ENCODE data around the gene GPAM. TPM values are rescaled to one million over a fixed set of nuclear protein-coding genes. Genes with fewer than 3 reads are reported as not detected.

Gene GPAM
- total and polyA plus RNA-seq, 10 of the 15 experiments (the other 5 are each of a cell fraction or from before 2014, with no cell fraction given), result 3.3 to 9.4 (median 7.4) TPM

DNA sequence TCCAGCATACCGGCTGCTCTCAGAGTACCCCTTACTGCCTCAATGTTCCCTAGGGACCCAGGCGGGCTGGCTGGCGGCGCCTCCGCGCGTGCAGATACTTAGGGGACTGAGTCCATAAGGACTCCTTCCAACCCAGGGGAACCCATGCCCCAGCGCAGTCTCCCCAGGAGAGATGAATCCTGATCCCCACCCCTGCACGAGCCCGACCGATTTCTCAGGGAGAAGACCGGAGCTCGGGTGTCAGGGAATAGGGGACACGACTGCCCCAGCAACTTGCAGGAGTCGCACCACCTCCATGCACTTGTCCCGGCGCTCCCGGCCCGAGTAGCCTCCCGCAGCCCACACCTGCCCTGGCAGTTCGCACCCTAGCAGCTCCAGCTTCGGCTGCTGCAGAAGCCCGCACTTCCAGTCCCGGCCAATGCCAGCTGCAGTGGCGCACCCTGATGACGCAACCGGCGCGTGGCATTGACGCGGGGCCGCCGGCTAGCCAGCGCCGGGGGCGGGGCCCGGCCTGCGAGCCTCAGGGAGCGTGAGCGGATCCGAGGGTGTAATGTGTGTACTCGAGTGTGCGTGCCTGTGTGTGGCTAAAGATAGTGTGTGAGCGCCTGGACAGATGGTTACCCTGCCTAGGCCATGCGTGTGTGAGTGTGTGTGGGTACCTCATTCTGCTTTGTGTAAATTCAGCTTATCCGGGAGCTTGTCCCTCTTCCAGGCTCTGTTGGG lies at the start of gene GPAM (continued):
- TF ChIP-seq ZSCAN29 (IDR thresholded peaks at IDR 0.05), result no peak
- TF ChIP-seq RAD51 (IDR thresholded peaks at IDR 0.05), result no peak
- no peak for TF ChIP-seq CHD1 (IDR thresholded peaks at IDR 0.05; ENCODE audit: low read depth, low read length)
- TF ChIP-seq RUNX3 (IDR thresholded peaks at IDR 0.05; ENCODE audit: low read length), result peak; percentile 28; the same call in 1 of the 2 replicates
- no peak for TF ChIP-seq SMAD1 (IDR thresholded peaks at IDR 0.05; ENCODE audit: low read depth, partially characterized antibody)
- TF ChIP-seq TCF7 (IDR thresholded peaks at IDR 0.05; ENCODE audit: borderline replicate concordance), result no peak
- no peak for TF ChIP-seq ZNF384 (IDR thresholded peaks at IDR 0.05; ENCODE audit: borderline replicate concordance, low read depth, low read length)
- no peak for TF ChIP-seq NFIC (IDR thresholded peaks at IDR 0.05; ENCODE audit: low read depth, low read length)
- TF ChIP-seq POLR2AphosphoS2 (IDR thresholded peaks at IDR 0.05; ENCODE audit: low read depth, low read length), result peak; percentile 83; the same call in 1 of the 2 replicates
- no peak for TF ChIP-seq EZH2 (IDR thresholded peaks at IDR 0.05; ENCODE audit: borderline replicate concordance, control insufficient read depth, low read depth, low read length)
- TF ChIP-seq JUNB (IDR thresholded peaks at IDR 0.05), result no peak
- TF ChIP-seq, protein P1, sequence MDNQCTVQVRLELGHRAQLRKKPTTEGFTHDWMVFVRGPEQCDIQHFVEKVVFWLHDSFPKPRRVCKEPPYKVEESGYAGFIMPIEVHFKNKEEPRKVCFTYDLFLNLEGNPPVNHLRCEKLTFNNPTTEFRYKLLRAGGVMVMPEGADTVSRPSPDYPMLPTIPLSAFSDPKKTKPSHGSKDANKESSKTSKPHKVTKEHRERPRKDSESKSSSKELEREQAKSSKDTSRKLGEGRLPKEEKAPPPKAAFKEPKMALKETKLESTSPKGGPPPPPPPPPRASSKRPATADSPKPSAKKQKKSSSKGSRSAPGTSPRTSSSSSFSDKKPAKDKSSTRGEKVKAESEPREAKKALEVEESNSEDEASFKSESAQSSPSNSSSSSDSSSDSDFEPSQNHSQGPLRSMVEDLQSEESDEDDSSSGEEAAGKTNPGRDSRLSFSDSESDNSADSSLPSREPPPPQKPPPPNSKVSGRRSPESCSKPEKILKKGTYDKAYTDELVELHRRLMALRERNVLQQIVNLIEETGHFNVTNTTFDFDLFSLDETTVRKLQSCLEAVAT (IDR thresholded peaks at IDR 0.05), result peak; percentile 66; the same call in 1 of the 2 replicates
- peak; percentile 75; the same call in 1 of the 2 replicates for TF ChIP-seq TAF1 (IDR thresholded peaks at IDR 0.05; ENCODE audit: borderline replicate concordance, low read depth, low read length)
- TF ChIP-seq BCL11A (IDR thresholded peaks at IDR 0.05; ENCODE audit: low read depth, low read length), result no peak
- TF ChIP-seq, protein P2, sequence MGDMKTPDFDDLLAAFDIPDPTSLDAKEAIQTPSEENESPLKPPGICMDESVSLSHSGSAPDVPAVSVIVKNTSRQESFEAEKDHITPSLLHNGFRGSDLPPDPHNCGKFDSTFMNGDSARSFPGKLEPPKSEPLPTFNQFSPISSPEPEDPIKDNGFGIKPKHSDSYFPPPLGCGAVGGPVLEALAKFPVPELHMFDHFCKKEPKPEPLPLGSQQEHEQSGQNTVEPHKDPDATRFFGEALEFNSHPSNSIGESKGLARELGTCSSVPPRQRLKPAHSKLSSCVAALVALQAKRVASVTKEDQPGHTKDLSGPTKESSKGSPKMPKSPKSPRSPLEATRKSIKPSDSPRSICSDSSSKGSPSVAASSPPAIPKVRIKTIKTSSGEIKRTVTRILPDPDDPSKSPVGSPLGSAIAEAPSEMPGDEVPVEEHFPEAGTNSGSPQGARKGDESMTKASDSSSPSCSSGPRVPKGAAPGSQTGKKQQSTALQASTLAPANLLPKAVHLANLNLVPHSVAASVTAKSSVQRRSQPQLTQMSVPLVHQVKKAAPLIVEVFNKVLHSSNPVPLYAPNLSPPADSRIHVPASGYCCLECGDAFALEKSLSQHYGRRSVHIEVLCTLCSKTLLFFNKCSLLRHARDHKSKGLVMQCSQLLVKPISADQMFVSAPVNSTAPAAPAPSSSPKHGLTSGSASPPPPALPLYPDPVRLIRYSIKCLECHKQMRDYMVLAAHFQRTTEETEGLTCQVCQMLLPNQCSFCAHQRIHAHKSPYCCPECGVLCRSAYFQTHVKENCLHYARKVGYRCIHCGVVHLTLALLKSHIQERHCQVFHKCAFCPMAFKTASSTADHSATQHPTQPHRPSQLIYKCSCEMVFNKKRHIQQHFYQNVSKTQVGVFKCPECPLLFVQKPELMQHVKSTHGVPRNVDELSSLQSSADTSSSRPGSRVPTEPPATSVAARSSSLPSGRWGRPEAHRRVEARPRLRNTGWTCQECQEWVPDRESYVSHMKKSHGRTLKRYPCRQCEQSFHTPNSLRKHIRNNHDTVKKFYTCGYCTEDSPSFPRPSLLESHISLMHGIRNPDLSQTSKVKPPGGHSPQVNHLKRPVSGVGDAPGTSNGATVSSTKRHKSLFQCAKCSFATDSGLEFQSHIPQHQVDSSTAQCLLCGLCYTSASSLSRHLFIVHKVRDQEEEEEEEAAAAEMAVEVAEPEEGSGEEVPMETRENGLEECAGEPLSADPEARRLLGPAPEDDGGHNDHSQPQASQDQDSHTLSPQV (IDR thresholded peaks at IDR 0.05), result no peak
- TF ChIP-seq, protein P3, sequence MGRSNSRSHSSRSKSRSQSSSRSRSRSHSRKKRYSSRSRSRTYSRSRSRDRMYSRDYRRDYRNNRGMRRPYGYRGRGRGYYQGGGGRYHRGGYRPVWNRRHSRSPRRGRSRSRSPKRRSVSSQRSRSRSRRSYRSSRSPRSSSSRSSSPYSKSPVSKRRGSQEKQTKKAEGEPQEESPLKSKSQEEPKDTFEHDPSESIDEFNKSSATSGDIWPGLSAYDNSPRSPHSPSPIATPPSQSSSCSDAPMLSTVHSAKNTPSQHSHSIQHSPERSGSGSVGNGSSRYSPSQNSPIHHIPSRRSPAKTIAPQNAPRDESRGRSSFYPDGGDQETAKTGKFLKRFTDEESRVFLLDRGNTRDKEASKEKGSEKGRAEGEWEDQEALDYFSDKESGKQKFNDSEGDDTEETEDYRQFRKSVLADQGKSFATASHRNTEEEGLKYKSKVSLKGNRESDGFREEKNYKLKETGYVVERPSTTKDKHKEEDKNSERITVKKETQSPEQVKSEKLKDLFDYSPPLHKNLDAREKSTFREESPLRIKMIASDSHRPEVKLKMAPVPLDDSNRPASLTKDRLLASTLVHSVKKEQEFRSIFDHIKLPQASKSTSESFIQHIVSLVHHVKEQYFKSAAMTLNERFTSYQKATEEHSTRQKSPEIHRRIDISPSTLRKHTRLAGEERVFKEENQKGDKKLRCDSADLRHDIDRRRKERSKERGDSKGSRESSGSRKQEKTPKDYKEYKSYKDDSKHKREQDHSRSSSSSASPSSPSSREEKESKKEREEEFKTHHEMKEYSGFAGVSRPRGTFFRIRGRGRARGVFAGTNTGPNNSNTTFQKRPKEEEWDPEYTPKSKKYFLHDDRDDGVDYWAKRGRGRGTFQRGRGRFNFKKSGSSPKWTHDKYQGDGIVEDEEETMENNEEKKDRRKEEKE (IDR thresholded peaks at IDR 0.05), result no peak
- no peak for TF ChIP-seq PAX8 (IDR thresholded peaks at IDR 0.05)
- TF ChIP-seq NBN (IDR thresholded peaks at IDR 0.05), result peak; percentile 97
- no peak for TF ChIP-seq SREBF1 (IDR thresholded peaks at IDR 0.05; ENCODE audit: low read length)
- no peak for TF ChIP-seq NFYB (IDR thresholded peaks at IDR 0.05; ENCODE audit: insufficient read depth, low read depth, low read length)
- TF ChIP-seq TARDBP (IDR thresholded peaks at IDR 0.05; ENCODE audit: borderline replicate concordance), result 0 out of 2 replicates have a peak, but pooled peaks have one; percentile 59
- TF ChIP-seq YY1 (IDR thresholded peaks at IDR 0.05; ENCODE audit: low read depth, low read length), result peak; percentile 82
- TF ChIP-seq JUND (IDR thresholded peaks at IDR 0.05; ENCODE audit: low read depth, low read length), result no peak
